Activated naive CD8-positive, alpha-beta T cell treated with anti-CD3 and anti-CD28 coated beads, Interleukin-2, amount 50 U/mL, for 24 hours (primary cell): Measurements from ENCODE around the gene CARMIL1.

Experiments used
- ATAC-seq: fragments of 150-1000 bp; cut with Tn5 transposase; one replicate; pipeline ENCODE4 v1.10.0; 2021
- DNase-seq: peaks from one replicate; pipeline ENCODE4 v3.0.0; 2021
- H3K27ac Mint-ChIP-seq: one replicate; pipeline ENCODE4 v1.8.0; 2021; ENCODE audit warnings: mild to moderate bottlenecking, mixed read lengths
- H3K27me3 Mint-ChIP-seq: one replicate; pipeline ENCODE4 v1.8.0; 2021; ENCODE audit warnings: mixed read lengths
- H3K36me3 Mint-ChIP-seq: one replicate; pipeline ENCODE4 v1.8.0; 2021; ENCODE audit warnings: low read depth, mixed read lengths
- H3K4me1 Mint-ChIP-seq: one replicate; pipeline ENCODE4 v1.8.0; 2021; ENCODE audit warnings: mixed read lengths
- H3K4me3 Mint-ChIP-seq: one replicate; pipeline ENCODE4 v1.8.0; 2021; ENCODE audit warnings: mild to moderate bottlenecking, moderate library complexity, mixed read lengths
- H3K9me3 Mint-ChIP-seq: one replicate; pipeline ENCODE4 v1.8.0; 2021; ENCODE audit warnings: mixed read lengths

Gene CARMIL1

GRCh38 chr6:25257686-25258348 lies 21.4 kb upstream of the CARMIL1 start:
- Mint-ChIP-seq H3K9me3 (no peaks in the 10 kb centered on the region), H3K4me1 (no peaks in the 10 kb centered on the region), H3K36me3 (no peaks in the 10 kb centered on the region), H3K4me3 (no peak overlapping the region), H3K27me3 (peaks cover 2% of the 10 kb centered on the region), H3K27ac (no peak overlapping the region)
- DNase-seq (no peak), ATAC-seq (no peak)

GRCh38 chr6:25259756-25260155 lies 19.4 kb upstream of the CARMIL1 start:
- H3K4me1 Mint-ChIP-seq: no peaks in the 10 kb centered on the region
- DNase-seq (no peak), ATAC-seq (no peak)
- H3K27ac Mint-ChIP-seq: no peak overlapping the region
- no peaks in the 10 kb centered on the region for H3K36me3 Mint-ChIP-seq
- peaks cover 2% of the 10 kb centered on the region for H3K27me3 Mint-ChIP-seq
- H3K9me3 Mint-ChIP-seq: no peaks in the 10 kb centered on the region
- no peak overlapping the region for H3K4me3 Mint-ChIP-seq

- no peak overlapping the region for H3K27ac Mint-ChIP-seq
- no peak overlapping the region for H3K4me3 Mint-ChIP-seq
- no peaks in the 10 kb centered on the region for H3K9me3 Mint-ChIP-seq
- DNase-seq: no peak
- peaks cover 9% of the 10 kb centered on the region for H3K27me3 Mint-ChIP-seq
- no peaks in the 10 kb centered on the region for H3K36me3 Mint-ChIP-seq
- peaks cover 2% of the 10 kb centered on the region for H3K4me1 Mint-ChIP-seq
- no peak for ATAC-seq
These were observed 15.5 kb upstream of the CARMIL1 start for GRCh38 chr6:25263657-25264056.

- H3K4me3 Mint-ChIP-seq: no peak overlapping the region
- H3K27me3 Mint-ChIP-seq: peaks cover 9% of the 10 kb centered on the region
- no peak for ATAC-seq
- no peaks in the 10 kb centered on the region for H3K36me3 Mint-ChIP-seq
- no peaks in the 10 kb centered on the region for H3K9me3 Mint-ChIP-seq
- DNase-seq: no peak
- no peak overlapping the region for H3K27ac Mint-ChIP-seq
- peaks cover 2% of the 10 kb centered on the region for H3K4me1 Mint-ChIP-seq
These were observed 12.6 kb upstream of the CARMIL1 start for GRCh38 chr6:25266456-25267100.

- ATAC-seq (no peak), DNase-seq (no peak)
- no peaks in the 10 kb centered on the region for H3K36me3 Mint-ChIP-seq
- peaks cover 12% of the 10 kb centered on the region for H3K27me3 Mint-ChIP-seq
- H3K4me3 Mint-ChIP-seq: no peak overlapping the region
- H3K27ac Mint-ChIP-seq: no peak overlapping the region
- peaks cover 2% of the 10 kb centered on the region for H3K4me1 Mint-ChIP-seq
- H3K9me3 Mint-ChIP-seq: no peaks in the 10 kb centered on the region
These were observed 11.5 kb upstream of the CARMIL1 start for GRCh38 chr6:25267662-25268061.

- peaks cover 13% of the 10 kb centered on the region for H3K27me3 Mint-ChIP-seq
- DNase-seq (no peak), ATAC-seq (no peak)
- no peaks in the 10 kb centered on the region for H3K36me3 Mint-ChIP-seq
- H3K4me3 Mint-ChIP-seq: no peak overlapping the region
- no peaks in the 10 kb centered on the region for H3K9me3 Mint-ChIP-seq
- H3K4me1 Mint-ChIP-seq: peaks cover 2% of the 10 kb centered on the region
- H3K27ac Mint-ChIP-seq: no peak overlapping the region
These were observed 8.6 kb upstream of the CARMIL1 start for GRCh38 chr6:25270559-25270958.

- DNase-seq: no peak
- ATAC-seq: no peak
- Mint-ChIP-seq H3K36me3 (no peaks in the 10 kb centered on the region), H3K4me3 (no peak overlapping the region), H3K27ac (no peak overlapping the region), H3K9me3 (no peaks in the 10 kb centered on the region), H3K4me1 (peaks cover 26% of the 10 kb centered on the region), H3K27me3 (peaks cover 5% of the 10 kb centered on the region)
These were observed 3.7 kb upstream of the CARMIL1 start for GRCh38 chr6:25275436-25275835.

GRCh38 chr6:25277386-25277785 lies 1.8 kb upstream of the CARMIL1 start:
- Mint-ChIP-seq H3K9me3 (no peaks in the 10 kb centered on the region), H3K27me3 (peaks cover 3% of the 10 kb centered on the region), H3K4me1 (peaks cover 34% of the 10 kb centered on the region), H3K27ac (no peak overlapping the region), H3K36me3 (no peaks in the 10 kb centered on the region), H3K4me3 (no peak overlapping the region)
- no peak for ATAC-seq
- DNase-seq: no peak

- DNase-seq (no peak), ATAC-seq (no peak)
- peaks cover 35% of the 10 kb centered on the region for H3K4me1 Mint-ChIP-seq
- H3K4me3 Mint-ChIP-seq: peak overlapping the region; percentile 84
- H3K9me3 Mint-ChIP-seq: no peaks in the 10 kb centered on the region
- H3K36me3 Mint-ChIP-seq: no peaks in the 10 kb centered on the region
- no peak overlapping the region for H3K27ac Mint-ChIP-seq
- peaks cover 1% of the 10 kb centered on the region for H3K27me3 Mint-ChIP-seq
These were observed 1.3 kb upstream of the CARMIL1 start for GRCh38 chr6:25277857-25278256.

GRCh38 chr6:25278261-25278913 lies 787 bp upstream of the CARMIL1 start:
- Mint-ChIP-seq H3K36me3 (no peaks in the 10 kb centered on the region), H3K4me1 (peaks cover 39% of the 10 kb centered on the region), H3K9me3 (no peaks in the 10 kb centered on the region), H3K4me3 (peak overlapping the region; percentile 84), H3K27me3 (no peaks in the 10 kb centered on the region), H3K27ac (peak overlapping the region; percentile 70)
- ATAC-seq (no peak), DNase-seq (no peak)

GRCh38 chr6:25279748-25280343 lies 672 bp downstream of the CARMIL1 start:
- ATAC-seq (no peak), DNase-seq (peak; percentile 18)
- H3K4me1 Mint-ChIP-seq: peaks cover 39% of the 10 kb centered on the region
- peak overlapping the region; percentile 50 for H3K27ac Mint-ChIP-seq
- no peaks in the 10 kb centered on the region for H3K36me3 Mint-ChIP-seq
- H3K9me3 Mint-ChIP-seq: no peaks in the 10 kb centered on the region
- peak overlapping the region; percentile 84 for H3K4me3 Mint-ChIP-seq
- H3K27me3 Mint-ChIP-seq: no peaks in the 10 kb centered on the region

- Mint-ChIP-seq H3K27me3 (no peaks in the 10 kb centered on the region), H3K4me1 (peaks cover 39% of the 10 kb centered on the region), H3K36me3 (no peaks in the 10 kb centered on the region), H3K27ac (no peak overlapping the region), H3K9me3 (no peaks in the 10 kb centered on the region), H3K4me3 (peak overlapping the region; percentile 84)
- no peak for ATAC-seq
- DNase-seq: no peak
These were observed 1.3 kb downstream of the CARMIL1 start for GRCh38 chr6:25280344-25281074.

GRCh38 chr6:25286891-25287290 lies 7.7 kb downstream of the CARMIL1 start:
- H3K9me3 Mint-ChIP-seq: no peaks in the 10 kb centered on the region
- DNase-seq (no peak), ATAC-seq (no peak)
- peaks cover 5% of the 10 kb centered on the region for H3K4me1 Mint-ChIP-seq
- H3K27me3 Mint-ChIP-seq: no peaks in the 10 kb centered on the region
- no peak overlapping the region for H3K27ac Mint-ChIP-seq
- H3K36me3 Mint-ChIP-seq: no peaks in the 10 kb centered on the region
- H3K4me3 Mint-ChIP-seq: no peak overlapping the region

- no peak for DNase-seq
- Mint-ChIP-seq H3K36me3 (no peaks in the 10 kb centered on the region), H3K27me3 (no peaks in the 10 kb centered on the region), H3K27ac (no peak overlapping the region), H3K4me3 (no peak overlapping the region), H3K9me3 (no peaks in the 10 kb centered on the region), H3K4me1 (peaks cover 3% of the 10 kb centered on the region)
- no peak for ATAC-seq
These were observed 8.8 kb downstream of the CARMIL1 start for GRCh38 chr6:25287941-25288340.
